PFSK-1 (cell line): Measurements from ENCODE around the gene TIMD4.

Experiments used
- FOXP2 ChIP-seq: optimal IDR thresholded peaks from 2 replicates; pipeline ENCODE3; 2011; ENCODE audit warnings: borderline replicate concordance, control low read depth, inconsistent platforms; ENCODE audit not compliant: insufficient read depth; ENCODE audit errors: extremely low read length, extremely low read depth
- POLR2AphosphoS5 ChIP-seq: IDR thresholded peaks from 2 replicates; pipeline ENCODE4 v1.6.1; 2012; ENCODE audit warnings: low read depth, mild to moderate bottlenecking, control low read depth, low read length, moderate library complexity
- REST ChIP-seq, 2 experiments: IDR thresholded peaks; 2 replicates each; pipeline versions ENCODE4 v1.6.1 to v1.8.0; 2011 to 2012; ENCODE audit warnings: low read depth in 2 of 2, low read length in 2 of 2, control low read depth in 1 of 2, inconsistent platforms in 1 of 2, mild to moderate bottlenecking in 1 of 2, moderate library complexity in 1 of 2; ENCODE audit not compliant: insufficient read depth in 1 of 2
- SIN3A ChIP-seq: IDR thresholded peaks from 2 replicates; pipeline ENCODE4 v1.6.1; 2012; ENCODE audit warnings: mild to moderate bottlenecking, low read length, moderate library complexity, borderline replicate concordance; ENCODE audit not compliant: insufficient read depth
- TAF1 ChIP-seq: IDR thresholded peaks from 2 replicates; pipeline ENCODE4 v1.6.1; 2012; ENCODE audit warnings: low read length, control low read depth, borderline replicate concordance; ENCODE audit not compliant: insufficient read depth

TIMD4 gene

DNA sequence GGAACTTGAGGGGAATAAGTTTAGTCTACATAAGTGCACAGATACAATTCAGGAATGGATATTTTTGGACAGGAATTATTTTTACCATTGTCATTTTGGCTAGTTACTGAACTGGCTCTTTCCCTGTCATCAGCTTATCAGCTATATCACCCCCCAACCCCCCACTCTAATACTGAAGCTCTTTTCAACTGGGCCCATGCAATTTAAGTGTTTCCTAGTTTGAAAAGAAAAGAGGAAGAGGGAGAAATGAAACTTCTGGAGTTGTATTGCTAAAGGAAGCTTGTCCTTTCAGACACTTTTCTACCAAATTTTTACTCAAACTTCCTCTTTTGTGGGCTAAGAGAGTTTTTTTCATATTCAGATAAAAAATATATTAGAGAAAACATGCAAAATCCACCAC is 18.5 kb upstream of the TIMD4 start:
- no peak for TF ChIP-seq POLR2AphosphoS5
- no peak for TF ChIP-seq TAF1
- TF ChIP-seq REST (IDR thresholded peaks at IDR 0.05; ENCODE audit: insufficient read depth in 1 of 2, low read depth in 2 of 2, low read length in 2 of 2): no peak
- TF ChIP-seq SIN3A: no peak
- no peak for TF ChIP-seq FOXP2

DNA sequence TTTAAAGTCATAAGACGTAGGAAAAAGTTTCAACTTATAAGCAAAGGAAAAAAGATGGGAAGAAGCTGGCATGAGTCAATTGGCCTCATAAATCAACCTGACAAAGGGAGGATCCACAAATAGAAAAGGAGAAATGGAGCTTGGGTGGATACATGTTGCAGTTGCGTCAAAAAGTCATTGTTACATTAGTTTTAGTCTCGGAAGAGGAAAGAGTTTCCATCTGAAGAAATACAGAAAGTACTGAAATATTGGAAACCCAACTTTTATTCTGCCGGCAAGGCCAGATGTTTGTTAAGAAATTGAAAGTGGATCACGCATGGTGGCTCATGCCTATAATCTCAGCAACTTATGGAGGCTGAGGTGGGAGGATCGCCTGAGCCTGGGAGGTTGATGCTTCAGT is 11.3 kb upstream of the TIMD4 start:
- TF ChIP-seq TAF1: no peak
- TF ChIP-seq FOXP2: no peak
- TF ChIP-seq SIN3A: no peak

DNA sequence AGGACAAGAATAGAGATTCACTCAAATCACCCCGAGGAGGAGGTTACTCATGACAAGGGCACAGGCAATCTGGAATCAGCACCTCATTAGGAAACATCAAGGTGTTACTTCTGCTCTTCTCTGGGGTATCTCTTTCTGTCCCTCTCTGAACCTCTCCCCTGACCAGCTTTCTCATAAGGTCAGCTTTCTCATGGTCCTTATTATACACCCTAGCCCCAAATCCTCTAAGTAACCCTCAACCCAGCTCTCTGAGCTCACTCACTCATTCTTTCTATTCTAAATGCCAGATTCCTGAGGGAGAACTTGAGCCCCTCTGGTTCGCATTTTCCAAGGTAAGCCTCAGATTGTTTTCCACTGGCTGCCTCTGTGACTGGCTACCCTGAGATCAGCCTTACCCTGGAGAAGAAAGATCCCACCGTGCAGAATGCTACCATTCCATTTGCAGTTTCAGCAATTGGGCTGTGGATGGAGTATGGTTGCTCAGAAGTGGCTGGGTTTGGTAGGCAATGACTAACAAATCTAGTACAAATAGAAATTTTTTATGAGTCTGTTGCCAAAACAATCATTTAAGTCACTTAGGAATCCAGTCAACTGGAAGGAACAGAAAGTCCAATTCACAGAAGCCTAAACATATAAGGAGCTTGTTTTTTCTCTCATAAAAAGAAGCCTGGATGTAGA is 9.0 kb upstream of the TIMD4 start:
- no peak for TF ChIP-seq TAF1
- TF ChIP-seq REST (IDR thresholded peaks at IDR 0.05; ENCODE audit: insufficient read depth in 1 of 2, low read depth in 2 of 2, low read length in 2 of 2): no peak
- no peak for TF ChIP-seq POLR2AphosphoS5
- TF ChIP-seq FOXP2: no peak
- no peak for TF ChIP-seq SIN3A

- TF ChIP-seq TAF1 (no peak), REST (IDR thresholded peaks at IDR 0.05; ENCODE audit: insufficient read depth in 1 of 2, low read depth in 2 of 2, low read length in 2 of 2) (no peak), FOXP2 (no peak), POLR2AphosphoS5 (no peak), SIN3A (no peak)
Measured at GRCh38 chr5:156971415-156971814, 8.4 kb upstream of the TIMD4 start.

- TF ChIP-seq FOXP2: no peak
- no peak for TF ChIP-seq REST (IDR thresholded peaks at IDR 0.05; ENCODE audit: insufficient read depth in 1 of 2, low read depth in 2 of 2, low read length in 2 of 2)
- TF ChIP-seq SIN3A: no peak
- TF ChIP-seq TAF1: no peak
- no peak for TF ChIP-seq POLR2AphosphoS5
Measured at GRCh38 chr5:156956321-156956720, 6.7 kb downstream of the TIMD4 start.
